B cell (primary cell): ENCODE measurements around the gene ORAI1. TPM values are rescaled to one million over a fixed set of nuclear protein-coding genes. Genes with fewer than 3 reads are reported as not detected.
A peak's percentile ranks its signal among the peaks of the same experiment; 100 is the strongest.

Experiments
- ATAC-seq: fragments of 200-7000 bp; cut with Tn5 transposase; one replicate; pipeline ENCODE4 v1.10.0; 2021; ENCODE audit warnings: low read depth, mild to moderate bottlenecking, moderate number of reproducible peaks, moderate library complexity
- CTCF ChIA-PET: fragments of 350-600 bp; sonication (Branson Sonifier 250); formaldehyde crosslinking; loops from one replicate; lab custom pipeline; 2021; ENCODE audit warnings: antibody characterized with exemption, inconsistent platforms; lab: Charles Lee
- POLR2A ChIA-PET: fragments of 350-600 bp; sonication (Branson Sonifier 250); formaldehyde crosslinking; loops from one replicate; lab custom pipeline; 2021; ENCODE audit warnings: antibody characterized with exemption; lab: Charles Lee
- DNase-seq: peaks from one replicate; pipeline ENCODE4 v3.0.0; 2013
- H2AFZ ChIP-seq: 2 replicates; pipeline ENCODE4 v1.6.1; 2012; ENCODE audit warnings: mild to moderate bottlenecking, low read depth, low read length; ENCODE audit not compliant: insufficient read depth, poor library complexity, severe bottlenecking
- H3K27ac ChIP-seq, 2 donors: 1 replicate in 1 of 2; 2 replicates in 1 of 2; pipeline ENCODE4 v1.5.1; 2012 to 2013; ENCODE audit warnings: low read length in 2 of 2, mild to moderate bottlenecking in 2 of 2, moderate library complexity in 1 of 2
- H3K27me3 ChIP-seq, 4 experiments: fragments of 200-600 bp in 1 of 4; sonication (generic) in 1 of 4; replicated peaks in 1 of 4; 1 replicate in 2 of 4; 2 replicates in 2 of 4; pipeline versions ENCODE4 v1.6.1 to v1.7.0; 2013 to 2016; ENCODE audit warnings: low read length in 3 of 4, mild to moderate bottlenecking in 2 of 4, mixed read lengths in 1 of 4, moderate library complexity in 1 of 4; ENCODE audit not compliant: insufficient read depth in 4 of 4, control insufficient read depth in 3 of 4; ENCODE audit errors: control extremely low read depth in 1 of 4
- H3K36me3 ChIP-seq, 2 experiments: replicated peaks in 1 of 2; 1 replicate in 1 of 2; 2 replicates in 1 of 2; pipeline versions ENCODE4 v1.6.1 to v1.7.1; 2013; ENCODE audit warnings: low read length in 1 of 2; ENCODE audit not compliant: insufficient read depth in 2 of 2, control insufficient read depth in 1 of 2; ENCODE audit errors: control extremely low read depth in 1 of 2, extremely low read depth in 1 of 2
- H3K4me1 ChIP-seq, 2 donors: fragments of 200-600 bp in 1 of 2; sonication (generic) in 1 of 2; 1 replicate in 1 of 2; 2 replicates in 1 of 2; pipeline versions ENCODE4 v1.5.1 to v1.6.1; 2013 to 2017; ENCODE audit warnings: low read length in 2 of 2; ENCODE audit not compliant: control insufficient read depth in 2 of 2, insufficient read depth in 2 of 2
- H3K4me2 ChIP-seq: replicated peaks from 2 replicates; pipeline ENCODE3; 2012; ENCODE audit warnings: mild to moderate bottlenecking, low read depth, low read length; ENCODE audit not compliant: poor library complexity, severe bottlenecking
- H3K4me3 ChIP-seq, 5 experiments: fragments of 200-600 bp in 1 of 5; sonication (generic) in 1 of 5; 1 replicate in 3 of 5; 2 replicates in 2 of 5; pipeline versions ENCODE4 v1.5.1 to v1.7.0; 2011 to 2016; ENCODE audit warnings: low read length in 4 of 5, mild to moderate bottlenecking in 4 of 5, low read depth in 2 of 5, control low read depth in 1 of 5, moderate library complexity in 1 of 5; ENCODE audit not compliant: insufficient read depth in 1 of 5; ENCODE audit errors: control extremely low read depth in 1 of 5, extremely low read depth in 1 of 5
- H3K79me2 ChIP-seq: fragments of 200-600 bp; sonication (generic); one replicate; pipeline ENCODE4 v1.6.0; 2016; ENCODE audit warnings: low read length; ENCODE audit not compliant: control insufficient read depth, insufficient read depth
- H3K9ac ChIP-seq: fragments of 200-600 bp; sonication (generic); 2 replicates; pipeline ENCODE4 v1.6.1; 2017; ENCODE audit warnings: mild to moderate bottlenecking, low read length, moderate library complexity
- H3K9me3 ChIP-seq, 3 donors: one replicate each; pipeline versions ENCODE4 v1.6.1 to v1.7.1; 2013; ENCODE audit warnings: low read length in 2 of 3; ENCODE audit not compliant: control insufficient read depth in 2 of 3, insufficient read depth in 1 of 3; ENCODE audit errors: control extremely low read depth in 1 of 3
- H4K20me1 ChIP-seq: 2 replicates; pipeline ENCODE4 v1.6.0; 2012; ENCODE audit warnings: mild to moderate bottlenecking, low read length; ENCODE audit not compliant: insufficient read depth, control insufficient read depth, poor library complexity, severe bottlenecking
- H3K27ac Mint-ChIP-seq: one replicate; pipeline ENCODE4 v1.8.0; 2021; ENCODE audit warnings: mixed read lengths
- H3K27me3 Mint-ChIP-seq: one replicate; pipeline ENCODE4 v1.8.0; 2021; ENCODE audit warnings: mixed read lengths
- H3K4me1 Mint-ChIP-seq: one replicate; pipeline ENCODE4 v1.8.0; 2021; ENCODE audit warnings: mixed read lengths
- H3K4me3 Mint-ChIP-seq: one replicate; pipeline ENCODE4 v1.8.0; 2021; ENCODE audit warnings: mixed read lengths
- H3K9me3 Mint-ChIP-seq: one replicate; pipeline ENCODE4 v1.8.0; 2022; ENCODE audit warnings: mixed read lengths; ENCODE audit not compliant: insufficient read depth
- CTCF ChIP-seq: fragments of 200-600 bp; IDR thresholded peaks from one replicate; pipeline ENCODE4 v1.8.0; 2022; ENCODE audit warnings: antibody characterized with exemption, mild to moderate bottlenecking
- EZH2 ChIP-seq: IDR thresholded peaks from 2 replicates; pipeline ENCODE4 v1.6.1; 2012; ENCODE audit warnings: borderline replicate concordance, low read depth, mild to moderate bottlenecking, moderate library complexity, low read length; ENCODE audit not compliant: insufficient read depth, poor library complexity, severe bottlenecking
- WGBS: methylation state at CpG from one replicate; pipeline ENCODE4 v1.1.5; 2013; ENCODE audit warnings: missing lambda C conversion rate; ENCODE audit not compliant: insufficient coverage; 5-methylcytosine and 5-hydroxymethylcytosine counted together
- intact Hi-C: fragments of 100-400 bp; cut with micrococcal nuclease; formaldehyde crosslinking; loops from one replicate; pipeline ENCODE4 v1.10.0; 2022
- polyA plus RNA-seq: library from polyadenylated mRNA; depleted of rRNA; stranded (reverse); fragments of >200 nt; gene quantifications from 2 replicates; pipeline ENCODE4 v1.2.3, GENCODE V29; 2012
- total RNA-seq, 2 donors: library from RNA; stranded (reverse); fragments of 120-200 nt in 1 of 2; gene quantifications; 1 replicate in 1 of 2; 2 replicates in 1 of 2; pipeline versions ENCODE4 v1.2.3 to v1.2.4, GENCODE V29; 2013 to 2022

Gene ORAI1
- total and polyA plus RNA-seq, 2 donors (not counting 1 experiment from before 2014, with no cell fraction given): 43.2 to 66.0 TPM

- Histone ChIP-seq H3K79me2 (no peaks in the 10 kb centered on the region), H2AFZ (no peak overlapping the region), H4K20me1 (no peaks in the 10 kb centered on the region), H3K4me3 (no peak overlapping the region), H3K9me3 (no peaks in the 10 kb centered on the region), H3K27ac (no peak overlapping the region), H3K36me3 (no peaks in the 10 kb centered on the region), H3K27me3 (no peaks in the 10 kb centered on the region), H3K9ac (no peak overlapping the region), H3K4me2 (no peak overlapping the region), H3K4me1 (peaks cover 4 to 16% of the 10 kb centered on the region in 2 donors)
- CTCF ChIA-PET: interaction anchor here (0.6 to 14.0 kb wide), 5 partner anchors 9 to 136 kb away, joined by 3 to 155 read pairs (median 3); partner anchors contain the start of gene RHOF
- TF ChIP-seq EZH2 (no peak), CTCF (no peak)
- Mint-ChIP-seq H3K9me3 (no peaks in the 10 kb centered on the region), H3K4me3 (no peak overlapping the region), H3K27me3 (no peaks in the 10 kb centered on the region), H3K27ac (peak overlapping the region; percentile 10), H3K4me1 (peaks cover 8% of the 10 kb centered on the region)
- intact Hi-C loops: loop anchor here (5.0 kb wide), 2 partner anchors 152 to 337 kb away; partner anchors contain the start of gene ANAPC5
- POLR2A ChIA-PET: no interaction called here
- DNase-seq (no peak), ATAC-seq (no peak)
- WGBS: 100% methylated on average over 2 of the region's 3 CpGs
Observed at GRCh38 chr12:121688966-121689365, 62.6 kb downstream of the ORAI1 start.

- no peak overlapping the region for H3K4me2 ChIP-seq
- H3K27ac Mint-ChIP-seq: no peak overlapping the region
- H3K79me2 ChIP-seq: no peaks in the 10 kb centered on the region
- WGBS: 100% methylated on average over 1 of the region's 2 CpGs
- H3K9me3 Mint-ChIP-seq: no peaks in the 10 kb centered on the region
- no peak for ATAC-seq
- intact Hi-C loops: loop anchor here (5.0 kb wide), 2 partner anchors 152 to 337 kb away; partner anchors contain the start of gene ANAPC5
- no peaks in the 10 kb centered on the region for H3K36me3 ChIP-seq
- no peak overlapping the region for H2AFZ ChIP-seq
- no peak overlapping the region for H3K4me3 ChIP-seq
- no peaks in the 10 kb centered on the region for H3K9me3 ChIP-seq
- TF ChIP-seq EZH2 (no peak), CTCF (no peak)
- POLR2A ChIA-PET: interaction anchor here (0.6 kb wide), 1 partner anchor 195 kb away, joined by 5 read pairs; no protein-coding TSS in a partner anchor
- CTCF ChIA-PET: interaction anchor here (0.6 to 14.0 kb wide), 5 partner anchors 12 to 137 kb away, joined by 3 to 155 read pairs (median 3); partner anchors contain the start of gene RHOF
- H3K4me3 Mint-ChIP-seq: no peak overlapping the region
- H3K27ac ChIP-seq: no peak overlapping the region
- H3K4me1 Mint-ChIP-seq: peaks cover 8% of the 10 kb centered on the region
- no peaks in the 10 kb centered on the region for H3K27me3 Mint-ChIP-seq
- no peak for DNase-seq
- no peak overlapping the region for H3K9ac ChIP-seq
- H3K27me3 ChIP-seq: no peaks in the 10 kb centered on the region
- peaks cover 4 to 16% of the 10 kb centered on the region in 2 donors for H3K4me1 ChIP-seq
- H4K20me1 ChIP-seq: no peaks in the 10 kb centered on the region
Observed at GRCh38 chr12:121689430-121689829, 63.1 kb downstream of the ORAI1 start.
